ENCODE data around the gene LRRC31.

DNA sequence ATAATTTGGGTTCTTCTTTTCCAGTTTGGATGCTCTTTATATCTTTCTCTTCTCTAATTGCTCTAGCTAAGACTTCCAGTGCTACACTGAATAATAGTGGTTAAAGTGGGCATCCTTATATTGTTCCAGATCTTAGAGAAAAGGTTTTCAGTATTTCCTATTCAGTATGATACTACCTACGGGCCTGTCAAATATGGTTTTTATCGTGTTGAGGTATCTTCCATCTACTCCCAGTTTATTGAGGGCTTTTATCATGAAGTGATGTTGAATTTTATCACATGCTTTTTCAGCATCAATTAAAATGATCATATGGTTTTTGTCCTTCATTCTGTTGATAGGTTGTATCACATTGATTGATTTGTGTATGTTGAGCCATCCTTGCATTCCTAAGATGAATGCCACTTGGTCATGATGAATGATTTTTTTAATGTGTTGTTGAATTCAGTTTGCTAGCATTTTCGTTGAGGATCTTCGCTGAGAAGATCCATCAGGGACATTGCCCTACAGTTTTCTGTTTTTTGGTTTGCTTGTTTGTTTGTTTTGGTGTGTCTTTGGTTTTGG, 54.1 kb downstream of the LRRC31 start:
- TF ChIP-seq, protein P1, sequence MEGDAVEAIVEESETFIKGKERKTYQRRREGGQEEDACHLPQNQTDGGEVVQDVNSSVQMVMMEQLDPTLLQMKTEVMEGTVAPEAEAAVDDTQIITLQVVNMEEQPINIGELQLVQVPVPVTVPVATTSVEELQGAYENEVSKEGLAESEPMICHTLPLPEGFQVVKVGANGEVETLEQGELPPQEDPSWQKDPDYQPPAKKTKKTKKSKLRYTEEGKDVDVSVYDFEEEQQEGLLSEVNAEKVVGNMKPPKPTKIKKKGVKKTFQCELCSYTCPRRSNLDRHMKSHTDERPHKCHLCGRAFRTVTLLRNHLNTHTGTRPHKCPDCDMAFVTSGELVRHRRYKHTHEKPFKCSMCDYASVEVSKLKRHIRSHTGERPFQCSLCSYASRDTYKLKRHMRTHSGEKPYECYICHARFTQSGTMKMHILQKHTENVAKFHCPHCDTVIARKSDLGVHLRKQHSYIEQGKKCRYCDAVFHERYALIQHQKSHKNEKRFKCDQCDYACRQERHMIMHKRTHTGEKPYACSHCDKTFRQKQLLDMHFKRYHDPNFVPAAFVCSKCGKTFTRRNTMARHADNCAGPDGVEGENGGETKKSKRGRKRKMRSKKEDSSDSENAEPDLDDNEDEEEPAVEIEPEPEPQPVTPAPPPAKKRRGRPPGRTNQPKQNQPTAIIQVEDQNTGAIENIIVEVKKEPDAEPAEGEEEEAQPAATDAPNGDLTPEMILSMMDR (IDR thresholded peaks at IDR 0.05) = no peak
- no peak for TF ChIP-seq POLR2AphosphoS5 (IDR thresholded peaks at IDR 0.05)
